ENCODE measurements around the gene FHIT. TPM values are rescaled to one million over a fixed set of nuclear protein-coding genes. Genes with fewer than 3 reads are reported as not detected.
A peak's percentile ranks its signal among the peaks of the same experiment; 100 is the strongest.

Gene FHIT
- total and polyA plus RNA-seq, 2 donors from 2014 or later: 20.2 to 61.2 TPM

DNA sequence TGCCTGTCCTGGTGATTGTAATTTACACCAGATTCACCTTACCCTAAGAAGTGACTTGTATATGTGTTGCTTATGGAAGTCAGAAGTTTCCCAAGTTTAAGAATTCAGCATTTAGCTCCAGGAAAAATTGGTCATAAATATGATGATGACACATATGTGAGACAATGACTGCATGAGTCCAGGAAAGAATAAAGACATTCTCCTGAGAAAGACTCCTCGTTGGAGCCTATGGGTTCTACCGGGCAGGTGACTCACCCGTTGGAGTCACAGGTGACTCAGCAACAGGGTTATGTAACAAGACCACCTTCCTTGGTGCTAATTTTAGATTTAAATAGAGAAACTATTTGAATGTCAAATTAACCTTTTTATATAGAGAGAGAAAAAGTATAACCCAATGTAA lies 662.4 kb downstream of the FHIT start:
- Histone ChIP-seq H3K27me3 (ENCODE audit: control insufficient read depth, insufficient read depth, low read length) (no peaks in the 10 kb centered on the region), H3K9me3 (ENCODE audit: control insufficient read depth in 2 of 3, insufficient read depth in 1 of 3, low read length in 3 of 3) (no peaks in the 10 kb centered on the region), H3K27ac (ENCODE audit: low read depth in 2 of 2, low read length in 2 of 2) (no peak overlapping the region), H3K4me3 (ENCODE audit: low read length in 3 of 3) (no peak overlapping the region), H3K36me3 (ENCODE audit: control insufficient read depth in 2 of 3, insufficient read depth in 3 of 3, low read length in 3 of 3) (no peaks in the 10 kb centered on the region), H3K4me1 (ENCODE audit: control insufficient read depth in 2 of 3, insufficient read depth in 2 of 3, low read depth in 1 of 3, low read length in 3 of 3) (no peaks in the 10 kb centered on the region), H3K9ac (ENCODE audit: low read length in 3 of 3) (no peak overlapping the region)
- no peak for FAIRE-seq
- DNase-seq: no peak
- TF ChIP-seq, protein P1, sequence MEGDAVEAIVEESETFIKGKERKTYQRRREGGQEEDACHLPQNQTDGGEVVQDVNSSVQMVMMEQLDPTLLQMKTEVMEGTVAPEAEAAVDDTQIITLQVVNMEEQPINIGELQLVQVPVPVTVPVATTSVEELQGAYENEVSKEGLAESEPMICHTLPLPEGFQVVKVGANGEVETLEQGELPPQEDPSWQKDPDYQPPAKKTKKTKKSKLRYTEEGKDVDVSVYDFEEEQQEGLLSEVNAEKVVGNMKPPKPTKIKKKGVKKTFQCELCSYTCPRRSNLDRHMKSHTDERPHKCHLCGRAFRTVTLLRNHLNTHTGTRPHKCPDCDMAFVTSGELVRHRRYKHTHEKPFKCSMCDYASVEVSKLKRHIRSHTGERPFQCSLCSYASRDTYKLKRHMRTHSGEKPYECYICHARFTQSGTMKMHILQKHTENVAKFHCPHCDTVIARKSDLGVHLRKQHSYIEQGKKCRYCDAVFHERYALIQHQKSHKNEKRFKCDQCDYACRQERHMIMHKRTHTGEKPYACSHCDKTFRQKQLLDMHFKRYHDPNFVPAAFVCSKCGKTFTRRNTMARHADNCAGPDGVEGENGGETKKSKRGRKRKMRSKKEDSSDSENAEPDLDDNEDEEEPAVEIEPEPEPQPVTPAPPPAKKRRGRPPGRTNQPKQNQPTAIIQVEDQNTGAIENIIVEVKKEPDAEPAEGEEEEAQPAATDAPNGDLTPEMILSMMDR (IDR thresholded peaks at IDR 0.05; ENCODE audit: borderline replicate concordance, extremely low read depth, insufficient read depth): no peak
- intact Hi-C loops (cut with DNase I): no loop called here

DNA sequence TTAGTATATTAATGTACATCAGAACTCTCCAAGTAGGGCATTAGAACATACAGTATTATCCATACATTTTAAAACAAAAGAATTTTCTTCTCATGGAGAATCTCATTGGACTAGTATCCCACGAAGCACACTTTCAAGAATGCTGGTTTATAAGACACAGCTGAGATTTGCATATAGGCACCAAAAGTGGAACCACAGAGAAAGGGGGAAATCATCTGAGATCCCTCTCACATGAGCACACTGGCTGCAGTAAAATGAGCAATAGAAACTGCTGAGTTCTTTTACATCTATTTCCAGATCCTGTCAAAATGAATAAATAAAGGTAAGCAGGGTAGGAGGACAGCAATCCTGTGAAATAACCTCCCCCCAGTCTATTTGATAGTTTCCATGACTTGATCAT lies 665.3 kb downstream of the FHIT start:
- Histone ChIP-seq H3K4me1 (ENCODE audit: control insufficient read depth in 2 of 3, insufficient read depth in 2 of 3, low read depth in 1 of 3, low read length in 3 of 3) (no peaks in the 10 kb centered on the region), H3K9ac (ENCODE audit: low read length in 3 of 3) (no peak overlapping the region), H3K36me3 (ENCODE audit: control insufficient read depth in 2 of 3, insufficient read depth in 3 of 3, low read length in 3 of 3) (no peaks in the 10 kb centered on the region), H3K9me3 (ENCODE audit: control insufficient read depth in 2 of 3, insufficient read depth in 1 of 3, low read length in 3 of 3) (no peaks in the 10 kb centered on the region), H3K27me3 (ENCODE audit: control insufficient read depth, insufficient read depth, low read length) (no peaks in the 10 kb centered on the region), H3K27ac (ENCODE audit: low read depth in 2 of 2, low read length in 2 of 2) (no peak overlapping the region), H3K4me3 (ENCODE audit: low read length in 3 of 3) (no peak overlapping the region)
- intact Hi-C loops (cut with DNase I): no loop called here
- DNase-seq (no peak), FAIRE-seq (no peak)
- TF ChIP-seq, protein P1 (IDR thresholded peaks at IDR 0.05; ENCODE audit: borderline replicate concordance, extremely low read depth, insufficient read depth): no peak

DNA sequence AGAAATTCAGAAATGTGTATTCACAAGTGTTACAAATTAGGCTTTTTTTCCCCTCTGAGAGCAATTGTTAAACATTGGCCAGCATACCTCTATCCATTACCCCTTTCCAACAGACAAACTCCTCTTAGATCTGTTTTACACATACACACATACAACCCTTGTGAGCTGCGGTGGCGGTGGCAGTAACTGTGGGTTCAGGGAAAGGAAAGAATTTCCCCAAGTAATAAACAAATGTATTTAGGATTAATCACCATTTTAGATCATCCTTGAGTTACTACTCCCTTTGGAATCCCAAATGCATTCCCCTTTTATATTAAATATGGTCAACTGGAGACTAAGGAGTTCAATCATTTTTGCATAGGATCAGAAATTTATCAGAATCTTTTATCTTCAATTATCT lies 667.0 kb downstream of the FHIT start:
- Histone ChIP-seq H3K9me3 (ENCODE audit: control insufficient read depth in 2 of 3, insufficient read depth in 1 of 3, low read length in 3 of 3) (no peaks in the 10 kb centered on the region), H3K27ac (ENCODE audit: low read depth in 2 of 2, low read length in 2 of 2) (no peak overlapping the region), H3K9ac (ENCODE audit: low read length in 3 of 3) (no peak overlapping the region), H3K36me3 (ENCODE audit: control insufficient read depth in 2 of 3, insufficient read depth in 3 of 3, low read length in 3 of 3) (no peaks in the 10 kb centered on the region), H3K4me1 (ENCODE audit: control insufficient read depth in 2 of 3, insufficient read depth in 2 of 3, low read depth in 1 of 3, low read length in 3 of 3) (no peaks in the 10 kb centered on the region), H3K4me3 (ENCODE audit: low read length in 3 of 3) (no peak overlapping the region), H3K27me3 (ENCODE audit: control insufficient read depth, insufficient read depth, low read length) (no peaks in the 10 kb centered on the region)
- TF ChIP-seq, protein P1 (IDR thresholded peaks at IDR 0.05; ENCODE audit: borderline replicate concordance, extremely low read depth, insufficient read depth): no peak
- DNase-seq (no peak), FAIRE-seq (no peak)
- intact Hi-C loops (cut with DNase I): no loop called here

DNA sequence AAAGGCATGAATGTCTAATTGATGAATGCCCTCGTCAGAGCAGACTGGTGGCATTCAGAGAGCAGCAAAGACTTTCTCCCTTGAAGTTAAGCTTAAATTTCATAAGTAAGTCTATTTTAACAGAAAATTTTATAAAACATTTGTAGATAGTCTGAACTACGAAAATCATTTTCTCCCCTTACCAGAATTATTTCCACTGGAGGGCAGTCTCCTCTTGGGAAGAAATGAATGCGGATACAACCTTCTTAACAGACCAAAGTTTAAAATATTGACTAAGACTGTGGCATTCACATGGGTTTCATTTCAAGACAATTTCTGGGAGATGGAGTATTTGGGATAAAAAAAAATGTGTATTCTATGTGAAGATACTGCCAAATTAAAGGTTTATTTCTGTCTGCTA lies 669.0 kb downstream of the FHIT start:
- DNase-seq: peak in 2 of 5 donors; percentile 17 to 59
- intact Hi-C loops (cut with DNase I): no loop called here
- Histone ChIP-seq H3K4me1 (ENCODE audit: control insufficient read depth in 2 of 3, insufficient read depth in 2 of 3, low read depth in 1 of 3, low read length in 3 of 3) (no peaks in the 10 kb centered on the region), H3K9me3 (ENCODE audit: control insufficient read depth in 2 of 3, insufficient read depth in 1 of 3, low read length in 3 of 3) (no peaks in the 10 kb centered on the region), H3K4me3 (ENCODE audit: low read length in 3 of 3) (no peak overlapping the region), H3K27ac (ENCODE audit: low read depth in 2 of 2, low read length in 2 of 2) (no peak overlapping the region), H3K36me3 (ENCODE audit: control insufficient read depth in 2 of 3, insufficient read depth in 3 of 3, low read length in 3 of 3) (no peaks in the 10 kb centered on the region), H3K9ac (ENCODE audit: low read length in 3 of 3) (no peak overlapping the region), H3K27me3 (ENCODE audit: control insufficient read depth, insufficient read depth, low read length) (no peaks in the 10 kb centered on the region)
- no peak for FAIRE-seq
- TF ChIP-seq, protein P1 (IDR thresholded peaks at IDR 0.05; ENCODE audit: borderline replicate concordance, extremely low read depth, insufficient read depth): no peak

All from kidney (tissue), 14 donors.